HepG2 (cell line): ENCODE results near the gene ITGB2. TPM values are rescaled to one million over a fixed set of nuclear protein-coding genes. Genes with fewer than 3 reads are reported as not detected.

Source experiments
- ATAC-seq: fragments of 200-7000 bp; cut with Tn5 transposase; 3 replicates; pipeline ENCODE4 v1.9.1; 2020; ENCODE audit warnings: mild to moderate bottlenecking, moderate library complexity
- BruUV-seq: library from RNA; stranded (reverse); fragments of 400-500 nt; replicated peaks from 2 replicates; lab custom pipeline; 2021; lab: Mats Ljungman, UMichigan
- CTCF ChIA-PET: fragments of 300-600 bp; formaldehyde crosslinking; extraction: SDS; loops from one replicate; lab custom pipeline; 2021; ENCODE audit warnings: low total read pairs, inconsistent platforms, low intra/inter-chr PET ratio; lab: Yijun Ruan, JAX
- POLR2A ChIA-PET: fragments of 350-600 bp; sonication (Branson Sonifier 250); formaldehyde crosslinking; loops from one replicate; lab custom pipeline; 2020; ENCODE audit warnings: antibody characterized with exemption, inconsistent platforms; lab: Yijun Ruan, JAX
- DNase-seq: peaks from one replicate; pipeline ENCODE4 v3.0.0-alpha.2; 2015; ENCODE audit warnings: low spot score
- FAIRE-seq: peaks from 3 replicates; lab custom pipeline; 2011; peaks lifted over from hg19 to GRCh38; lab: Jason Lieb, UNC
- H2AFZ ChIP-seq: one replicate; pipeline ENCODE4 v1.6.1; 2011; ENCODE audit warnings: low read length, inconsistent platforms
- H3K27ac ChIP-seq: fragments of 300-600 bp; 3 replicates; pipeline ENCODE4 v1.8.0; 2011; ENCODE audit warnings: mixed run types, mild to moderate bottlenecking, mixed read lengths, low read length, inconsistent platforms; ENCODE audit not compliant: insufficient read depth; ENCODE audit errors: extremely low read length
- H3K27me3 ChIP-seq, 2 experiments: fragments of 200-600 bp in 1 of 2; 2 replicates in 1 of 2; 3 replicates in 1 of 2; pipeline versions ENCODE4 v1.6.0 to v1.8.0; 2011; ENCODE audit warnings: low read length in 2 of 2, mild to moderate bottlenecking in 2 of 2, moderate library complexity in 2 of 2, inconsistent platforms in 1 of 2; ENCODE audit not compliant: insufficient read depth in 2 of 2, control insufficient read depth in 1 of 2
- H3K36me3 ChIP-seq, 2 experiments: fragments of 200-600 bp in 1 of 2; replicated peaks in 1 of 2; 2 replicates in 1 of 2; 3 replicates in 1 of 2; pipeline versions ENCODE4 v1.5.1 to v1.8.0; 2011; ENCODE audit warnings: low read length in 2 of 2, inconsistent platforms in 1 of 2; ENCODE audit not compliant: insufficient read depth in 2 of 2, control insufficient read depth in 1 of 2
- H3K4me1 ChIP-seq: 2 replicates; pipeline ENCODE4 v1.5.1; 2012; ENCODE audit warnings: low read length, inconsistent platforms; ENCODE audit not compliant: insufficient read depth
- H3K4me2 ChIP-seq: 2 replicates; pipeline ENCODE4 v1.6.0; 2011; ENCODE audit warnings: low read depth, low read length, inconsistent platforms
- H3K4me3 ChIP-seq, 3 experiments: fragments of 200-600 bp in 1 of 3; sonication (generic), shearing (Covaris generic) in 1 of 3; replicated peaks in 1 of 3; 2 replicates each; pipeline ENCODE4 v1.5.1; 2011 to 2016; ENCODE audit warnings: low read length in 3 of 3, inconsistent platforms in 2 of 3, low read depth in 2 of 3, mild to moderate bottlenecking in 2 of 3, control low read depth in 1 of 3, mixed read lengths in 1 of 3; ENCODE audit not compliant: insufficient read depth in 1 of 3
- H3K79me2 ChIP-seq: one replicate; pipeline ENCODE4 v1.6.1; 2011; ENCODE audit warnings: low read length, inconsistent platforms; ENCODE audit not compliant: insufficient read depth
- H3K9ac ChIP-seq: 2 replicates; pipeline ENCODE4 v1.6.0; 2011; ENCODE audit warnings: mild to moderate bottlenecking, low read depth, low read length, inconsistent platforms; ENCODE audit not compliant: insufficient read depth
- H3K9me3 ChIP-seq: 2 replicates; pipeline ENCODE4 v1.5.1; 2012; ENCODE audit warnings: mild to moderate bottlenecking, low read length
- H4K20me1 ChIP-seq: 2 replicates; pipeline ENCODE4 v1.6.0; 2011; ENCODE audit warnings: inconsistent platforms, mild to moderate bottlenecking, low read length, moderate library complexity; ENCODE audit not compliant: insufficient read depth
- ATF5 ChIP-seq: sonication (generic); formaldehyde crosslinking; IDR thresholded peaks from 2 replicates; pipeline ENCODE4 v1.4.0; 2020; ENCODE audit warnings: mild to moderate bottlenecking, low read depth, missing genetic modification reagents
- ATM ChIP-seq: fragments of 450-650 bp; IDR thresholded peaks from 2 replicates; pipeline ENCODE4 v1.7.1; 2017; ENCODE audit warnings: mild to moderate bottlenecking, borderline replicate concordance
- CCDC6 ChIP-seq: sonication (generic); formaldehyde crosslinking; IDR thresholded peaks from 2 replicates; pipeline ENCODE4 v1.8.1; 2022; ENCODE audit warnings: mild to moderate bottlenecking, missing genetic modification reagents, moderate library complexity
- MTA1 ChIP-seq: sonication (generic); formaldehyde crosslinking; IDR thresholded peaks from 2 replicates; pipeline ENCODE4 v1.4.0; 2020; ENCODE audit warnings: missing genetic modification reagents, mild to moderate bottlenecking, borderline replicate concordance
- NKX3-1 ChIP-seq: sonication (generic); formaldehyde crosslinking; IDR thresholded peaks from 2 replicates; pipeline ENCODE4 v1.5.0; 2020; ENCODE audit warnings: missing genetic modification reagents
- NR2F1 ChIP-seq, 2 experiments: fragments of 450-650 bp in 1 of 2; formaldehyde crosslinking in 1 of 2; IDR thresholded peaks; 2 replicates each; pipeline versions ENCODE4 v1.5.0 to v1.6.1; 2016 to 2020; ENCODE audit warnings: mild to moderate bottlenecking in 1 of 2, missing compliant biosample characterization in 1 of 2, missing genetic modification reagents in 1 of 2, moderate library complexity in 1 of 2
- RBFOX2 ChIP-seq: fragments of 200-400 bp; formaldehyde crosslinking; IDR thresholded peaks from 2 replicates; pipeline ENCODE4 v1.6.1; 2017; ENCODE audit warnings: low read depth, mild to moderate bottlenecking, low read length
- ZNF280D ChIP-seq: sonication (generic); formaldehyde crosslinking; IDR thresholded peaks from 2 replicates; pipeline ENCODE4 v1.5.1; 2020; ENCODE audit warnings: mild to moderate bottlenecking, missing genetic modification reagents
- ZNF788 ChIP-seq: sonication (generic); formaldehyde crosslinking; IDR thresholded peaks from 2 replicates; pipeline ENCODE4 v1.5.0; 2020; ENCODE audit warnings: mild to moderate bottlenecking, missing genetic modification reagents, borderline replicate concordance
- WGBS: methylation state at CpG from one replicate; pipeline ENCODE4 v1.1.6; 2017; ENCODE audit warnings: low lambda C conversion rate; 5-methylcytosine and 5-hydroxymethylcytosine counted together
- in situ Hi-C: cut with HindIII; loops from 2 replicates; pipeline ENCODE4 v1.10.0; 2017; ENCODE audit warnings: low pct_unique_long_range_greater_than_20kb; ENCODE audit not compliant: extremely low pct_ligation_motif_present
- intact Hi-C: fragments of 100-400 bp; cut with micrococcal nuclease; formaldehyde crosslinking; loops from one replicate; pipeline ENCODE4 v1.10.0; 2022; ENCODE audit not compliant: unreplicated experiment
- polyA plus RNA-seq, 8 experiments: library from polyadenylated mRNA; depleted of rRNA in 3 of 8; stranded (reverse) in 7 of 8; unstranded in 1 of 8; fragments of >200 nt; fragmentation: Illumina TruSeq in 4 of 8; extraction: Trizol in 4 of 8; gene quantifications; 2 replicates each; pipeline versions ENCODE4 v1.2.1 to v1.2.3, GENCODE V29; 2011 to 2016; ENCODE audit warnings: low read depth in 4 of 8, missing spikeins in 1 of 8, mixed read lengths in 1 of 8; ENCODE audit not compliant: insufficient read depth in 1 of 8
- total RNA-seq, 5 experiments: library from RNA; depleted of rRNA; stranded (reverse); fragments of >200 nt; fragmentation: Illumina TruSeq; extraction: Trizol; gene quantifications; 2 replicates each; pipeline ENCODE4 v1.2.3, GENCODE V29; 2016; ENCODE audit warnings: low read depth in 1 of 5

The ITGB2 gene
- total and polyA plus RNA-seq, 2 of the 13 experiments (the other 11 are each of a cell fraction or from before 2014, with no cell fraction given): 4.2 to 18.0 TPM

DNA sequence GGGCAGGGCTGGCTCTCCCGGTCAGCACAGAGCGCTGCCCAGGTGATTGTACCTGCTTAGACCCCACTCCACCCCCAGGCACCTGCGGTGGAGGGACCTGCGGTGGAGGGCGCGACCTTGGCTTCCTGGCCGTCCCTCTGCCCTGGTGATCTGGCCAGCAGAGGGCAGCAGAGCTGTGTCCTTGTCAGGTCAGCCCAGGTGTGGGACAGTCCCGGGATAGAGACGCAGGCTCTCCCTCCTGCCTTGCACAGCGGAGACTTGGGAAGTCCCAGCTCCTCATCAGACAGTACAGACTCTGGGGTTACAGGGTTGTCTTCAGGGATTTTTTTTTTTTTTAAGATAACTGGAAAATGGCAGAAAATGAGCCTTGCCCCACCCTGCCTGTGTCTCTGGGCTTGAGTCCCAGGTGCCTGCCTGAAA, 29.1 kb upstream of the ITGB2 start (continued):
- no peak for TF ChIP-seq ZNF280D (CRISPR knock-in tag)

DNA sequence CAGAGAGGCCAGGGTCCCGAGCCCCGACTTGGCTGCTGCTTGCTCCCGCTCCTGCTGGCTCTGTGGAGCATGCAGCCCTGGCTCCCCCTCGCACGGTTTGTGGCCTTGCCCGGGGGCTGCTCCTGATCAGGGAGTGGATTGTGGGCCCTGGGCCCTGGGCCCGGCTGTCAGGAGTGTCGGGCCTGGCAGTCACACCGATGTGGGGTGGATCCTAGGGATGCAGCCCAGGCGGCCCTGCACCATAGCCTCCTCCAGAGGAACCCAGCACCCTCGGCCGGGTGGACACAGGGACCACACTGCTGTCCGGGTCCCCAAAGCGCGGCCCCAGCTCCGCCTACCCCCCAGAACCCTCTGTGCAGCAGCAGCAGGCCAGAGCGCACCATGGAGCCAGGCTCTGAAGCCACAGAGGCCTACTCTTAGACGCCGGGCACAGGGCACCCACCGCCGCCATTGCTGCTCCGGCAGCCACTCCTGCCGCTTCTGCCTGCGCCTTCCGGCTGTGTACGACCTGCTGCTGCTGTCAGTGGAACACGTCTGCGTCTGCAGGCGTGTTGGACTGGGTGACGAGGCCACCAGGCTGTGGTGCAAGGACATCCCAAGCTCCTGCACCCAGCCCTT, 28.6 kb upstream of the ITGB2 start:
- ChIA-PET POLR2A (interaction anchor here (1.0 kb wide), 1 partner anchor 35 kb away, joined by 3 read pairs; no protein-coding TSS in a partner anchor), CTCF (interaction anchor here (1.5 to 1.8 kb wide), 3 partner anchors 179 to 189 kb away, joined by 7 to 29 read pairs (median 11); no protein-coding TSS in a partner anchor)
- no peaks in the 10 kb centered on the region for H3K27me3 ChIP-seq
- peaks cover 8% of the 10 kb centered on the region; the same call in 1 of the 2 replicates for H3K4me1 ChIP-seq
- H3K79me2 ChIP-seq: peaks cover 59% of the 10 kb centered on the region
- H3K9ac ChIP-seq: no peak overlapping the region
- WGBS: no CpG with 5 or more reads among the region's 30 CpGs
- no peaks in the 10 kb centered on the region for H3K9me3 ChIP-seq
- peaks cover 24 to 65% of the 10 kb centered on the region in 2 experiments for H3K36me3 ChIP-seq
- no TSS peak for BruUV-seq
- FAIRE-seq: no peak
- no peak overlapping the region for H3K27ac ChIP-seq
- in situ Hi-C loops: loop anchor here (5.0 kb wide), 1 partner anchor 188 kb away; no protein-coding TSS in a partner anchor
- H3K4me3 ChIP-seq: no peak overlapping the region
- H3K4me2 ChIP-seq: no peak overlapping the region
- ATAC-seq: peak; percentile 26
- DNase-seq: no peak
- peaks cover 21% of the 10 kb centered on the region; the same call in 1 of the 2 replicates for H4K20me1 ChIP-seq
- H2AFZ ChIP-seq: no peak overlapping the region
- TF ChIP-seq ZNF788 (CRISPR knock-in tag): no peak
- peak; percentile 48; the same call in 1 of the 2 replicates for TF ChIP-seq MTA1 (CRISPR knock-in tag)
- TF ChIP-seq ATF5: no peak
- TF ChIP-seq NKX3-1: no peak
- peak; percentile 50; the same call in 1 of the 2 replicates for TF ChIP-seq RBFOX2
- 0 out of 4 replicates have a peak, but pooled peaks of 1 of the 2 experiments have one; percentile 17 for TF ChIP-seq NR2F1 (CRISPR knock-in tag; IDR thresholded peaks at IDR 0.05)
- no peak for TF ChIP-seq CCDC6
- TF ChIP-seq ATM: no peak
- intact Hi-C loops: loop anchor here (1.0 kb wide), 1 partner anchor 179 kb away; no protein-coding TSS in a partner anchor
